Neuronal stem cell (in vitro differentiated cells): Measurements from ENCODE around the gene CNTN3.

Experiments
- DNase-seq: peaks from one replicate; pipeline ENCODE4 v3.0.0-alpha.2; 2013; ENCODE audit warnings: low spot score
- H2AFZ ChIP-seq: one replicate; pipeline ENCODE4 v1.6.1; 2013; ENCODE audit warnings: mild to moderate bottlenecking, low read length, inconsistent platforms
- H2AK5ac ChIP-seq: 2 replicates; pipeline ENCODE4 v1.6.1; 2013; ENCODE audit warnings: low read depth, mild to moderate bottlenecking, inconsistent platforms, low read length, moderate library complexity, mixed read lengths
- H2BK120ac ChIP-seq: 2 replicates; pipeline ENCODE4 v1.6.1; 2013; ENCODE audit warnings: low read depth, mild to moderate bottlenecking, inconsistent platforms, low read length, moderate library complexity, mixed read lengths
- H2BK12ac ChIP-seq: one replicate; pipeline ENCODE4 v1.6.1; 2013; ENCODE audit warnings: low read length, inconsistent platforms
- H2BK15ac ChIP-seq: 2 replicates; pipeline ENCODE4 v1.6.1; 2013; ENCODE audit warnings: mild to moderate bottlenecking, low read length, inconsistent platforms, mixed read lengths
- H2BK5ac ChIP-seq: one replicate; pipeline ENCODE4 v1.6.1; 2013; ENCODE audit warnings: inconsistent platforms, mild to moderate bottlenecking, low read length, moderate library complexity
- H3K14ac ChIP-seq: one replicate; pipeline ENCODE4 v1.6.1; 2013; ENCODE audit warnings: low read length, inconsistent platforms
- H3K18ac ChIP-seq: 2 replicates; pipeline ENCODE4 v1.6.1; 2013; ENCODE audit warnings: low read length, inconsistent platforms
- H3K23ac ChIP-seq: 2 replicates; pipeline ENCODE4 v1.6.1; 2013; ENCODE audit warnings: low read depth, mild to moderate bottlenecking, mixed read lengths, low read length, inconsistent platforms; ENCODE audit not compliant: poor library complexity
- H3K27ac ChIP-seq: replicated peaks from 3 replicates; pipeline ENCODE4 v1.5.1; 2013; ENCODE audit warnings: low read length, inconsistent platforms
- H3K27me3 ChIP-seq, 3 experiments: 2 replicates each; pipeline ENCODE4 v1.6.1; 2013; ENCODE audit warnings: low read length in 3 of 3, mild to moderate bottlenecking in 2 of 3, inconsistent platforms in 1 of 3, low read depth in 1 of 3, mixed read lengths in 1 of 3, moderate library complexity in 1 of 3; ENCODE audit not compliant: control insufficient read depth in 3 of 3, insufficient read depth in 3 of 3
- H3K36me3 ChIP-seq, 2 donors: replicated peaks in 1 of 2; 2 replicates each; pipeline ENCODE4 v1.6.1; 2013; ENCODE audit warnings: low read length in 2 of 2; ENCODE audit not compliant: control insufficient read depth in 2 of 2, insufficient read depth in 2 of 2
- H3K4ac ChIP-seq: 2 replicates; pipeline ENCODE4 v1.6.1; 2013; ENCODE audit warnings: inconsistent platforms, mild to moderate bottlenecking, low read length, moderate library complexity
- H3K4me1 ChIP-seq, 2 donors: 1 replicate in 1 of 2; 2 replicates in 1 of 2; pipeline ENCODE4 v1.6.1; 2013; ENCODE audit warnings: low read length in 2 of 2, low read depth in 1 of 2; ENCODE audit not compliant: control insufficient read depth in 2 of 2, insufficient read depth in 1 of 2
- H3K4me2 ChIP-seq: one replicate; pipeline ENCODE4 v1.6.1; 2013; ENCODE audit warnings: mild to moderate bottlenecking, low read length, inconsistent platforms; ENCODE audit not compliant: insufficient read depth, poor library complexity, severe bottlenecking
- H3K4me3 ChIP-seq, 2 donors: 2 replicates each; pipeline ENCODE4 v1.5.1; 2013; ENCODE audit warnings: low read length in 2 of 2, mild to moderate bottlenecking in 2 of 2, inconsistent platforms in 1 of 2, moderate library complexity in 1 of 2
- H3K79me1 ChIP-seq: one replicate; pipeline ENCODE4 v1.6.1; 2013; ENCODE audit warnings: low read depth, mild to moderate bottlenecking, inconsistent platforms, low read length, moderate library complexity
- H3K9ac ChIP-seq: one replicate; pipeline ENCODE4 v1.6.1; 2013; ENCODE audit warnings: mild to moderate bottlenecking, low read depth, low read length, inconsistent platforms; ENCODE audit not compliant: poor library complexity
- H3K9me3 ChIP-seq, 2 donors: replicated peaks in 1 of 2; 2 replicates each; pipeline versions ENCODE3 to v1.6.1; 2013; ENCODE audit warnings: low read length in 2 of 2, mild to moderate bottlenecking in 2 of 2, inconsistent platforms in 1 of 2, low read depth in 1 of 2, mixed read lengths in 1 of 2, moderate library complexity in 1 of 2; ENCODE audit not compliant: control insufficient read depth in 2 of 2, insufficient read depth in 1 of 2
- H4K8ac ChIP-seq: one replicate; pipeline ENCODE4 v1.6.1; 2013; ENCODE audit warnings: low read depth, mild to moderate bottlenecking, inconsistent platforms, low read length, moderate library complexity
- H4K91ac ChIP-seq: one replicate; pipeline ENCODE4 v1.6.1; 2013; ENCODE audit warnings: low read length, low read depth, mild to moderate bottlenecking, inconsistent platforms; ENCODE audit not compliant: poor library complexity
- WGBS, 2 donors: extraction: QIAGEN DNeasy Blood & Tissue Kit; methylation state at CpG; one replicate each; pipeline ENCODE4 v1.1.7; 2013; ENCODE audit warnings: missing lambda C conversion rate in 2 of 2, mixed read lengths in 1 of 2; ENCODE audit not compliant: insufficient read length in 2 of 2, insufficient replicate concordance in 1 of 2; ENCODE audit errors: extremely low coverage in 2 of 2; 5-methylcytosine and 5-hydroxymethylcytosine counted together

CNTN3 gene

GRCh38 chr3:74591946-74592345 lies 22.5 kb downstream of the CNTN3 start:
- Histone ChIP-seq H3K4ac (no peak overlapping the region), H2BK5ac (no peak overlapping the region), H2BK15ac (no peak overlapping the region), H3K23ac (no peak overlapping the region), H3K4me1 (no peaks in the 10 kb centered on the region), H3K36me3 (no peaks in the 10 kb centered on the region), H2BK12ac (no peak overlapping the region), H3K14ac (no peak overlapping the region), H3K4me2 (no peak overlapping the region), H4K8ac (no peak overlapping the region), H3K18ac (no peak overlapping the region), H2BK120ac (no peak overlapping the region), H2AFZ (no peak overlapping the region), H3K79me1 (no peaks in the 10 kb centered on the region), H3K9me3 (no peaks in the 10 kb centered on the region), H3K27ac (no peak overlapping the region), H3K4me3 (no peak overlapping the region), H3K9ac (no peak overlapping the region), H2AK5ac (no peak overlapping the region), H4K91ac (no peak overlapping the region), H3K27me3 (no peaks in the 10 kb centered on the region)
- DNase-seq, result no peak

GRCh38 chr3:74591342-74591741 lies 23.1 kb downstream of the CNTN3 start:
- Histone ChIP-seq H3K9ac (no peak overlapping the region), H2AK5ac (no peak overlapping the region), H3K27ac (no peak overlapping the region), H2AFZ (no peak overlapping the region), H3K36me3 (no peaks in the 10 kb centered on the region), H3K4me3 (no peak overlapping the region), H3K4me1 (no peaks in the 10 kb centered on the region), H2BK120ac (no peak overlapping the region), H2BK12ac (no peak overlapping the region), H3K14ac (no peak overlapping the region), H4K91ac (no peak overlapping the region), H2BK5ac (no peak overlapping the region), H3K79me1 (no peaks in the 10 kb centered on the region), H2BK15ac (no peak overlapping the region), H3K4me2 (no peak overlapping the region), H3K18ac (no peak overlapping the region), H3K9me3 (no peaks in the 10 kb centered on the region), H3K27me3 (no peaks in the 10 kb centered on the region), H3K23ac (no peak overlapping the region), H3K4ac (no peak overlapping the region), H4K8ac (no peak overlapping the region)
- WGBS, 2 donors, result no CpG with 5 or more reads among the region's 2 CpGs
- no peak for DNase-seq

GRCh38 chr3:74590620-74591262 lies 23.7 kb downstream of the CNTN3 start:
- Histone ChIP-seq H3K79me1 (no peaks in the 10 kb centered on the region), H3K4me3 (no peak overlapping the region), H4K91ac (no peak overlapping the region), H2BK5ac (no peak overlapping the region), H3K14ac (no peak overlapping the region), H2AK5ac (no peak overlapping the region), H2BK15ac (no peak overlapping the region), H3K36me3 (no peaks in the 10 kb centered on the region), H3K27ac (no peak overlapping the region), H3K27me3 (no peaks in the 10 kb centered on the region), H3K18ac (no peak overlapping the region), H3K4ac (no peak overlapping the region), H3K23ac (no peak overlapping the region), H3K9me3 (no peaks in the 10 kb centered on the region), H2BK120ac (no peak overlapping the region), H4K8ac (no peak overlapping the region), H3K4me1 (no peaks in the 10 kb centered on the region), H3K4me2 (no peak overlapping the region), H2BK12ac (no peak overlapping the region), H2AFZ (no peak overlapping the region), H3K9ac (no peak overlapping the region)
- whole genome bisulfite sequencing, 2 donors, result no CpG with 5 or more reads among the region's 4 CpGs
- DNase-seq, result no peak

GRCh38 chr3:74584782-74585181 lies 29.7 kb downstream of the CNTN3 start:
- no peak overlapping the region for H2BK120ac ChIP-seq
- no peak overlapping the region for H3K18ac ChIP-seq
- no peak overlapping the region for H3K27ac ChIP-seq
- H3K14ac ChIP-seq, result no peak overlapping the region
- H3K9me3 ChIP-seq, result no peaks in the 10 kb centered on the region
- no peaks in the 10 kb centered on the region for H3K27me3 ChIP-seq
- no peak overlapping the region for H3K4ac ChIP-seq
- no peak overlapping the region for H3K4me3 ChIP-seq
- no peak overlapping the region for H3K23ac ChIP-seq
- H3K4me2 ChIP-seq, result no peak overlapping the region
- no peak overlapping the region for H2AFZ ChIP-seq
- no peaks in the 10 kb centered on the region for H3K79me1 ChIP-seq
- no peak overlapping the region for H2BK5ac ChIP-seq
- H3K4me1 ChIP-seq, result no peaks in the 10 kb centered on the region
- H2AK5ac ChIP-seq, result no peak overlapping the region
- no peak overlapping the region for H2BK12ac ChIP-seq
- H4K8ac ChIP-seq, result no peak overlapping the region
- no peak overlapping the region for H3K9ac ChIP-seq
- WGBS, 2 donors, result no CpG with 5 or more reads among the region's 2 CpGs
- DNase-seq, result no peak
- no peak overlapping the region for H4K91ac ChIP-seq
- no peak overlapping the region for H2BK15ac ChIP-seq
- no peaks in the 10 kb centered on the region for H3K36me3 ChIP-seq
